Measurements from ENCODE around the gene OBP2B. TPM values are rescaled to one million over a fixed set of nuclear protein-coding genes. Genes with fewer than 3 reads are reported as not detected.

The OBP2B gene
- total RNA-seq, 1 donor from 2014 or later = not detected

GRCh38 chr9:133204993-133205336 lies 4.1 kb downstream of the OBP2B start:
- no peak for TF ChIP-seq CTCF (IDR thresholded peaks at IDR 0.05)
- H3K27me3 ChIP-seq = peaks cover 3% of the 10 kb centered on the region
- DNase-seq (peak; percentile 49), ATAC-seq (no peak)
- intact Hi-C loops (cut with DNase I) = no loop called here
- H3K36me3 ChIP-seq = no peaks in the 10 kb centered on the region
- H3K4me1 ChIP-seq = no peaks in the 10 kb centered on the region
- no peaks in the 10 kb centered on the region for H3K9me3 ChIP-seq
- H3K4me3 ChIP-seq = no peak overlapping the region
- no peak overlapping the region for H3K27ac ChIP-seq

GRCh38 chr9:133204335-133204992 lies 4.6 kb downstream of the OBP2B start:
- TF ChIP-seq CTCF (IDR thresholded peaks at IDR 0.05) = no peak
- no peak overlapping the region for H3K4me3 ChIP-seq
- H3K4me1 ChIP-seq = no peaks in the 10 kb centered on the region
- peaks cover 8% of the 10 kb centered on the region for H3K27me3 ChIP-seq
- intact Hi-C loops (cut with DNase I) = no loop called here
- no peak overlapping the region for H3K27ac ChIP-seq
- H3K36me3 ChIP-seq = no peaks in the 10 kb centered on the region
- ATAC-seq (no peak), DNase-seq (peak; percentile 48)
- no peaks in the 10 kb centered on the region for H3K9me3 ChIP-seq

- Histone ChIP-seq H3K4me1 (no peaks in the 10 kb centered on the region), H3K27ac (no peak overlapping the region), H3K4me3 (no peak overlapping the region), H3K9me3 (no peaks in the 10 kb centered on the region), H3K27me3 (peaks cover 8% of the 10 kb centered on the region), H3K36me3 (no peaks in the 10 kb centered on the region)
- DNase-seq (peak; percentile 37), ATAC-seq (no peak)
- intact Hi-C loops (cut with DNase I) = no loop called here
- no peak for TF ChIP-seq CTCF (IDR thresholded peaks at IDR 0.05)
These were observed 5.5 kb downstream of the OBP2B start for GRCh38 chr9:133203506-133204075.

- TF ChIP-seq CTCF (IDR thresholded peaks at IDR 0.05) = no peak
- intact Hi-C loops (cut with DNase I) = no loop called here
- DNase-seq = no peak
- Histone ChIP-seq H3K27ac (no peak overlapping the region), H3K27me3 (peaks cover 8% of the 10 kb centered on the region), H3K4me1 (no peaks in the 10 kb centered on the region), H3K36me3 (no peaks in the 10 kb centered on the region), H3K4me3 (no peak overlapping the region), H3K9me3 (no peaks in the 10 kb centered on the region)
- ATAC-seq = no peak
These were observed 6.2 kb downstream of the OBP2B start for GRCh38 chr9:133202688-133203453.

GRCh38 chr9:133202145-133202513 lies 6.9 kb downstream of the OBP2B start:
- Histone ChIP-seq H3K27me3 (peaks cover 8% of the 10 kb centered on the region), H3K4me3 (no peak overlapping the region), H3K27ac (no peak overlapping the region), H3K9me3 (no peaks in the 10 kb centered on the region), H3K36me3 (no peaks in the 10 kb centered on the region), H3K4me1 (no peaks in the 10 kb centered on the region)
- intact Hi-C loops (cut with DNase I) = no loop called here
- TF ChIP-seq CTCF (IDR thresholded peaks at IDR 0.05) = no peak
- ATAC-seq = no peak
- peak; percentile 61 for DNase-seq

Data from upper lobe of right lung (tissue), 1 donor.